Progenitor cell of endocrine pancreas (in vitro differentiated cells): ENCODE data around the gene RALA. TPM values are rescaled to one million over a fixed set of nuclear protein-coding genes. Genes with fewer than 3 reads are reported as not detected.

Experiments used
- DNase-seq: peaks from one replicate; pipeline ENCODE4 v3.0.0; 2021; ENCODE audit warnings: low spot score; ENCODE audit not compliant: unreplicated experiment
- H3K27ac Mint-ChIP-seq: 2 replicates; pipeline ENCODE4 v1.8.0; 2021; ENCODE audit warnings: mild to moderate bottlenecking, moderate library complexity, mixed read lengths
- H3K27me3 Mint-ChIP-seq: 2 replicates; pipeline ENCODE4 v1.8.0; 2021; ENCODE audit warnings: mixed read lengths
- H3K36me3 Mint-ChIP-seq: 2 replicates; pipeline ENCODE4 v1.8.0; 2022; ENCODE audit warnings: mixed read lengths; ENCODE audit not compliant: insufficient read depth
- H3K4me1 Mint-ChIP-seq: 2 replicates; pipeline ENCODE4 v1.8.0; 2021; ENCODE audit warnings: low read depth, mixed read lengths
- H3K4me3 Mint-ChIP-seq: 2 replicates; pipeline ENCODE4 v1.8.0; 2021; ENCODE audit warnings: low read depth, mild to moderate bottlenecking, moderate library complexity, mixed read lengths
- H3K9me3 Mint-ChIP-seq: 2 replicates; pipeline ENCODE4 v1.8.0; 2021; ENCODE audit warnings: low read depth, mixed read lengths
- total RNA-seq: library from RNA; stranded (reverse); gene quantifications from 2 replicates; pipeline ENCODE4 v1.2.1, GENCODE V29; 2021
- TF ChIP-seq, protein P1 (sequence below): fragments of 200-600 bp; sonication (generic); IDR thresholded peaks from one replicate; pipeline ENCODE4 v1.5.0; 2021; ENCODE audit warnings: antibody characterized with exemption, mild to moderate bottlenecking; ENCODE audit not compliant: unreplicated experiment

Gene RALA
- total RNA-seq, 1 donor from 2014 or later, result 39.6 TPM

- TF ChIP-seq, protein P1, sequence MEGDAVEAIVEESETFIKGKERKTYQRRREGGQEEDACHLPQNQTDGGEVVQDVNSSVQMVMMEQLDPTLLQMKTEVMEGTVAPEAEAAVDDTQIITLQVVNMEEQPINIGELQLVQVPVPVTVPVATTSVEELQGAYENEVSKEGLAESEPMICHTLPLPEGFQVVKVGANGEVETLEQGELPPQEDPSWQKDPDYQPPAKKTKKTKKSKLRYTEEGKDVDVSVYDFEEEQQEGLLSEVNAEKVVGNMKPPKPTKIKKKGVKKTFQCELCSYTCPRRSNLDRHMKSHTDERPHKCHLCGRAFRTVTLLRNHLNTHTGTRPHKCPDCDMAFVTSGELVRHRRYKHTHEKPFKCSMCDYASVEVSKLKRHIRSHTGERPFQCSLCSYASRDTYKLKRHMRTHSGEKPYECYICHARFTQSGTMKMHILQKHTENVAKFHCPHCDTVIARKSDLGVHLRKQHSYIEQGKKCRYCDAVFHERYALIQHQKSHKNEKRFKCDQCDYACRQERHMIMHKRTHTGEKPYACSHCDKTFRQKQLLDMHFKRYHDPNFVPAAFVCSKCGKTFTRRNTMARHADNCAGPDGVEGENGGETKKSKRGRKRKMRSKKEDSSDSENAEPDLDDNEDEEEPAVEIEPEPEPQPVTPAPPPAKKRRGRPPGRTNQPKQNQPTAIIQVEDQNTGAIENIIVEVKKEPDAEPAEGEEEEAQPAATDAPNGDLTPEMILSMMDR, result no peak
- Mint-ChIP-seq H3K36me3 (peaks cover under 1% of the 10 kb centered on the region), H3K4me3 (peak overlapping the region; percentile 91), H3K27me3 (no peaks in the 10 kb centered on the region), H3K9me3 (no peaks in the 10 kb centered on the region), H3K27ac (peak overlapping the region; percentile 99), H3K4me1 (peaks cover 37% of the 10 kb centered on the region)
- DNase-seq, result peak; percentile 29
These were observed 515 bp downstream of the RALA start for GRCh38 chr7:39623732-39624441.

DNA sequence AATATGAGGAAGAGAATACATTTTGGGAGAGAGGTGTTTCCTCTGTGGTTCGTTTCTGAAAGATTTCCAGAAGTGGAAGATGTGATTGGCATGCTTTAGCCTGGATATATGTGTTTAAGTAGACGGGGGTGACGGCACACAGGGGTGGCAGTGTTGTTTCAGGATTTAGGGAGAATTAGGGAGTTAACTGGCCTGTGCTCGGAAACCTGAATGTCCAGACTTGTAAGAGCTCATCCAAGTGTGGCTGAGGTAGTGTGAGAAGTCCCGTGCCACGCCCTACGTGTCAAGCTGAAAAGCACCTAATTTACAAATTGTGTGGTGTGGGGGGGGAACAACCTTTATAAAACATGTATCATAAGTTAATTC is 1.1 kb downstream of the RALA start:
- Mint-ChIP-seq H3K27ac (peak overlapping the region; percentile 95), H3K36me3 (peaks cover 2% of the 10 kb centered on the region), H3K4me1 (peaks cover 37% of the 10 kb centered on the region), H3K9me3 (no peaks in the 10 kb centered on the region), H3K4me3 (peak overlapping the region; percentile 91), H3K27me3 (no peaks in the 10 kb centered on the region)
- TF ChIP-seq, protein P1, result no peak
- no peak for DNase-seq

DNA sequence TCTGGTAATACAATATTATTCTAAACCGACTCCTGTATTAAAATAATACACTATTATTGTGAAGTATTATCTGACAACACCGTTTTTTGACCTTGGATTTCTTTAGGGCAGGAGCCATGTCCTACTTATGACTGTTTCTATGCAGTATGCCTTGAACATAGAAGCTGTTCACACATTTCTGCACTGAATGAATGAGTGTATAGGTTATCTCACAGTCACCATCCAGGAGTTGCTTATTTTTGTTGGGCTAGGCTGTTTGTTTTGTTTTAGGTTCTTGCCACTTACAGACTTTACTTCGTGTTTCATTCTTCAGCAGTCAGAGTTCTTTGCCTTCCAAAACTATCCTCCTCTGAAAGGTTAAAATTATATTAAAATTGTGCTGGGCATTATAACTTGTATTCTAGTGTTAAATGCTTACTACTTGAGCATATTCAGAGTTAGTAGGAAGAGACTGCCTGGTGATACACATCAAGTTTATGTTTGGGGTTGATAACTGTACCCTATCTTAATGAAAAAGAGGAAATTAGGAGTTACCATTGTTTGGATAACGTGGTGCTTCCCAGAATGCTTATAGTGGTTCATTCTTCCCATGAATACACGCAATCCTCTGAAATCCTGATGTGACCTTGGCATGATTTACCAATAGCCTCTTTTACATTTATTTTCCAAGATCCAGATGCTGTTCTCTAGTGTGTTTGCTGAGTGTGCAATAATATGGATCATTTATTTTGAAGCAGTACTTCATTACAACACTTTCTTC is 1.7 kb downstream of the RALA start:
- Mint-ChIP-seq H3K27me3 (no peaks in the 10 kb centered on the region), H3K9me3 (no peaks in the 10 kb centered on the region), H3K27ac (no peak overlapping the region)

GRCh38 chr7:39631736-39632308 is 8.4 kb downstream of the RALA start:
- no peaks in the 10 kb centered on the region for H3K9me3 Mint-ChIP-seq
- no peak overlapping the region for H3K4me3 Mint-ChIP-seq

More for the DNA sequence above, 1.7 kb downstream of the RALA start:
- H3K4me3 Mint-ChIP-seq, result peak overlapping the region; percentile 91
- TF ChIP-seq, protein P1, result no peak
- peaks cover 37% of the 10 kb centered on the region for H3K4me1 Mint-ChIP-seq
- H3K36me3 Mint-ChIP-seq, result peaks cover 4% of the 10 kb centered on the region
- no peak for DNase-seq

More at GRCh38 chr7:39631736-39632308, 8.4 kb downstream of the RALA start:
- H3K36me3 Mint-ChIP-seq, result peaks cover 18% of the 10 kb centered on the region
- no peaks in the 10 kb centered on the region for H3K27me3 Mint-ChIP-seq
- DNase-seq, result no peak
- TF ChIP-seq, protein P1, result no peak
- H3K4me1 Mint-ChIP-seq, result peaks cover 7% of the 10 kb centered on the region
- no peak overlapping the region for H3K27ac Mint-ChIP-seq
